GM19238 (cell line): Measurements from ENCODE around the gene RAC2.

Source experiments
- DNase-seq: peaks from one replicate; pipeline ENCODE4 v3.0.0; 2011; ENCODE audit warnings: low spot score; ENCODE audit not compliant: insufficient read length

The RAC2 gene

DNA sequence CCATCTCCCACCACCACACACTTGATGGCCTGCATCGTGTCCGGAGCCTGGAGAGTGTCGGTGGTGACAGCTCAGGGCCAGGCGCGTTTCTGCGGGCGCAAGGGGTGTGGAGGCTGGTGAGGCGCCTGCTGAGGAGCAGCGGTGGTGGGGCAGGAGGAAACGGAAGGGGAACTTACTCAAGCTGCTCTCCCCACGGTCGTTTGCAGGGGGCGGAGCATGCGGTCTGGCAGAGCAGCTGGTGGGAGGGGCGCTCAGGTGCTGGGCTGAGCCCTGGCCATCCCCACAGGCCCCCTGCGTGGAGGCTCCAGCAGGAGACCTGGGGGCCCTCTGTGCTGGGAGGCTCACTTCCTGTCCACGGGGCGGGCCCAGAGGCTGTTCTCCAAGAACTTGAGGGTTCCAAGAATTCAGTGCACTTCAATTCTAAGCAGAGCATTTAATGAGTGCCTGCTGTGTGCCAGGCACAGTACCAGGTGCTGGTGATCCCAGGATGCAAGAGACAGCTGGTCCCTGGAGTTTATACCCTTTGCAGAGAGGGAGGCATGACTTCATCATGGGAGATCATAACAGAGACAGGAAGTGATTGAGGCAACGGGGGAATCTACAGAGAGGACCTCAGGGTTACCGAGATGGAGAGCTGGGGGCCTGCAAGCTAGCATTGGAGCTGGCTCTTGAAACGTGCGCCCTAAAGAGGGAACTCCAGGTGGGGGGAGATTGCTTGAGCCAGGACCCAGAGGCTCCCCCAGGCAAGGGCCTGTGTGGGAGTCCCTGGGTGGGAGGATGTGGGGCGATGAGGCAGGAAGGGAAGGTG lies at the start of gene RAC2:
Gene RAC2 (minus strand): TSS at position 156 of the 808 bp plus-strand sequence. CDS start 121 bp downstream, at position 35.
- DNase-seq: peak; percentile 79

DNA sequence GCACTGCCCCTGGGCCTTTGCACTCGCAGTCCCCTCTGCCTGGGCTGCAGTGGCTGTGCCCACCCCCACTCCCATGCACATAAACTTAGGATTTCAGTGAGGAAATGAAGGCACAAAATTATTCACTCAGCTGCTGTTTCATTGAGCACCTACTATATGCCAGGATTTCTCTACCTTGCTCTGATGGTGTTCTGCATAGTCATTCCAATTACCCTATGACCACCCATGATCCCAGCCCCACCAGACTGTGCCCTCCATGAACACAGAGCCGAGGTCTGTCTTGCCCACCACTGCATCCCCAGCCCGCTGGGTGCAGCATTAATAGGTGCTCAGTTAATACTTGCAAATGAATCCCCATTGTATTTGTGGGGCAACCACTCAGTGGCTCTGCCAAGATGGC lies 49.1 kb upstream of the RAC2 start:
- DNase-seq: no peak

DNA sequence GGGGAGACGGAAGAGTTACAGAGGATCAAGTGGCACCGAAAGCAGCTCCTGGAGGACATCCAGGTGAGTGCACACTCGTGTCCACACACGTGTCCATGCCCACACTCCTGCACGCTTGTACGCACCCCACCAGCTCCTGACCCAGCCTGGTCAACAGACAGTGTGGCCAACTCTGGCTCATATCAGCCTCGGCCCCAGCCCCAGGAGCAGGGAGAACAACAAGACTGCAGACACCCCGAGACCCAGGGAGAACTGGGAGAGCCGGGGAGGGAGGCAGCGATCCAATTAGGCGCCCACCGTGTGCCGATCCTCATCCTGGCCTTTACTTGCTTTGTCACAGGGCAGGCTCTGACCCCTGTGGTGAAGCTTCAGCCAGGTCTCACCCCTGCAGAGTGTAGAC lies 48.6 kb upstream of the RAC2 start:
- DNase-seq: no peak

DNA sequence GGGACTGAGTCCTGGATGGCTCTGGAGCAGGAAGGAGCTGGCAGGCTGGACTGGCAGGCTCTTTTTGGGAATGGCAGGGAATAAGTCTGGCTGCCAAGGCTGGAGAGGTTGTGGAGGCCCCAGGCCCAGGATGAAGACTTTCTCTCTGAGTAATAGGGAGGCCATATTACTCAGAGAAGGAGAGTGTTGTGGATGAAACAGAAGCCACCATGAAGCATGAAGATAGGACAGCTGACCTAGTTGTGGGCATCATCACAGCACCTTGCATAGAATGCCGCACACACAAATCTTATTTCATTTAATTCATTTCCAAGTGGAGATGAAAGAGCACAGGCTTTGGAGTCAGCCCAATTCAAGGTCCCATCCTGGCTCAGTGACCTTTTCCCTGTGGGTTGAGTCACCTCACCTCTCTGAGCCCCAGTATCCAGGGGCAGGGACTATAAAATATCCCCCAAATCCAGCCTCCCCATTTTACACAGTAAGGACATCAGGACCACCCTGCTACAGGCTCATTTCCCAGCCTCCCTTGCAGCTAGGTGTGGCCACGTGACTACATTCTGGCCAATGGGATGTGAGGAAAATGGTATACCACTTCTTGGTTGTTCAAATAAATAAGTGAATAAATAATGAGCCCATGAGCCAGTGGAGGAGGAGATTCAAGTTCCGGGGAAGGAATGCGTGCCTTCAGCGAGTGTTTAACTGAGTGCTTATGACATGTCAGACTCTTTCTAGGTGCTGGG lies 47.7 kb upstream of the RAC2 start:
- no peak for DNase-seq

DNA sequence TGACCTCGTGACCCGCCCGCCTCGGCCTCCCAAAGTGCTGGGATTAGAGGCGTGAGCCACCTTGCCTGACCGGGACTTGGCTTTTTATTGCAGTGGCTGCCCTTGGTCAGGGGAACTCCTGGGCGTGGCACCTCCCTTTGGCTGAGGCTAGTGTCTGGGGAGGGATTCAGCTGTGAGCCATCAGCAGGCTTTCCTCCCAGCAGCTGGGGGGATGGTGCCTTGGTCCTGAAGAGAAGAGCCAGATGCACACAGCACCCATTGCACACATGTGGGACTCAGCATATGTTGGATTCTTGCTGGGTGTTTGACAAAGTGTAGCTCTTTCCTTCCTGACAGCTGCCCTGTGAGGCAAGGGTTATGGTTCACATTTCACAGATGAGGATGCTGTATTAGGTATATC lies 46.7 kb upstream of the RAC2 start:
- no peak for DNase-seq

DNA sequence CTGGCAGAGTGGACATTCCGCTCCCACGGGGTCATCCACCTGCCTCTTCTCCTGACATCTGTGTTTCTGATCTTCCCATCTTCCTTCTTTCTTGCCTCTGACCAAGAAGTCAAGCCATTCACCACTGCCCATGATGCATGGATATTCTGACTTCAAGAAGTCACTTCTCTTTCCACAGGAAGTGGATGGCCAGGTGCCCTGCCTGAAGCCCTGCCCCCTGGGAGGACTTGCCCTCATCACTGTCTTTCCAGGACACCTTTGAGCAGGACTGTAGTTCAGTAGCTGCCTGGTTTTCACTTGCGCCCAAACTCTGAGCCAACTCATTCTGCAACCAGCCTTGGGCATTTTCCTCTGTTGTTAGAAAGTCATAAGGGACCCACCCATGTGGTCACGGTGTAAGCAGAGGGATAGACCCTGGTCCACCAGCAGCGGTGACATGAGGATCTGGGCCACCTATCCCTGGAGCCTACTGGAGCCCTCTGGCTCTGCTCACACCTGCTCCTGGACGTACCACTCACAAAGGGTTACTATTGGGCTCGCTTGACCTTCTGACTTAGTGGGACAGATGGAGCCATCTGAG lies 45.2 kb upstream of the RAC2 start:
- no peak for DNase-seq

DNA sequence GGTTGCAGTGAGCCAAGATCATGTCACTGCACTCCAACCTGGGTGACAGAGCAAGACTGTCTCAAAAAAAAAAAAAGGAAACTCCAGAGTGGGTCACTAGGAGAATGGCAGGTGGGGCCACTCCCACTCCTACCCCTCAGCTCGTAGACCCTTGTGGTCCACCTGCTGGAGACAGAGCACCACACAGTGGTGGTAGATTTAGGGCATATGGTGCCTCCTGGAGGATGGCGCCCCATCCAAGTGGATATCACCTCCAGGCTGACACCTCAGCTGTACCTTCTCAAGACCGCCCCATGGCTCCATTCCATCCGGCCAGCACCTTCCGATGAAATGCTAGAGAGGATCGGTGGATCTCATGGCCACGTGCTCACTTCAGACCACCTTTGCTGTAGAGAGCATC lies 44.5 kb upstream of the RAC2 start:
- no peak for DNase-seq

DNA sequence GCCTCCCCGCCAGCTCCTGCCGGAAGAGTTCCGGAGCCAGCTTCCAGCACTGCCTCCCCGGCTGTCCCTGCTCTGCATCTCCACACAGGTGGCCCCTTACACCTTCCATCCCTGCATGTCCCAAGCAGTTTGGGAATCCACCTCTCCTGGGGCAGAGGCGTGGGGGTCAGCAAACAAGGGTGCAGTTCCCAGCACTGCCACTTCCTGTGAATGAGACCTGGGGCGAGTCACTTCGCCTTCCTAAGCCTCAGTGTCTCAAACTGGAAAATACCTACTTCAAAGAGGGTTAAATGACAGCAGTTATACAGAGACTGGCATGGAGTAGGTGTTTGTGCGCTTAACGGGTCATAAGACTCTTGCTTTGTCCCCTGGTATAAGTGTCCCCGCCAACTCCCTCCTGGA lies 43.5 kb upstream of the RAC2 start:
- DNase-seq: no peak

DNA sequence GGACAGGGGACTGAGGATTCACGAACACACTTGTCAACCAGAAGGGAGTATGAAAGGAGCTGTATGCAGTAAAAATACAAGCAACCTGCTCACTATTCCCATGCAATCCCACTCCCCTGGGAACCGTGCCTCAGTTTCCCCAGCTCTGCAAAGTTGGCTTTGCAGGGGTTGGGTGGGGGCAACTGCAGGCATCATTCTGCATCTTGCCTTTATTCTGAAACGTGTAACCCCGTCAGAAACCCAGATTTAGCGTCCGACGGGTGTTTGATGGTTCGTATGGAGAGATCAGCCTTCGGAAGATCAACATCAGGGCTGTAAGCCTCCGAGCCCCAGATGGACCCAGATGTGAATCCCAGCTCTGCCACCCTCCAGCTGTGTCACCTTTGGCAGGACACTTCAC lies 41.9 kb upstream of the RAC2 start:
- no peak for DNase-seq

DNA sequence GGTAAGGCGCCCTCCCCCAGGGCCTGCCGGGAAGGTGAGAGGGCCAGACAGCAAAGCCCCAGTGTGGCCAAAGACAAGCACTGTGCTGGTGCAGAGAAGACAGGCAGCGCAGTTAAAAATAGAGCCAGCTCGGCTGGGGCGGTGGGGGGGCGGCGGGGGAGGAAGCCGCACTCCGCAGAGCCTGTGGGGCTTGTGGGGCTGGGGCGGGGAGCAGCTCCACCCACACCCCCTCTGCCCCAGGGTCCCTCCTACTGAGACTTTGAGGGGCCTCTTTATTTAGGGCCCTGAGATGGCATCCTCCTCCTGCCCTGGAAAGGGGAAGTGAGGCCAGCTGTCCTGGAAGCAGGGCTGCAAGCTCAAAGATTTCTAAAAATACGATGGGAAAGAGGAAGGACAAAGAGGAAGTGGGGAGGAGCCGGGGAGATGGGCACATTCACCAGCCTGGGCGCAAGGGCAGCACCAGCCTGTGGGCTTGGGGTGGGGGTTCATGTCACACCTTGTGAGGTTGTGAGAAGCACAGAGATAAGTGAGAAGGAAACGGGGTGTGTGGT lies 40.8 kb upstream of the RAC2 start:
- peak; percentile 69 for DNase-seq

DNA sequence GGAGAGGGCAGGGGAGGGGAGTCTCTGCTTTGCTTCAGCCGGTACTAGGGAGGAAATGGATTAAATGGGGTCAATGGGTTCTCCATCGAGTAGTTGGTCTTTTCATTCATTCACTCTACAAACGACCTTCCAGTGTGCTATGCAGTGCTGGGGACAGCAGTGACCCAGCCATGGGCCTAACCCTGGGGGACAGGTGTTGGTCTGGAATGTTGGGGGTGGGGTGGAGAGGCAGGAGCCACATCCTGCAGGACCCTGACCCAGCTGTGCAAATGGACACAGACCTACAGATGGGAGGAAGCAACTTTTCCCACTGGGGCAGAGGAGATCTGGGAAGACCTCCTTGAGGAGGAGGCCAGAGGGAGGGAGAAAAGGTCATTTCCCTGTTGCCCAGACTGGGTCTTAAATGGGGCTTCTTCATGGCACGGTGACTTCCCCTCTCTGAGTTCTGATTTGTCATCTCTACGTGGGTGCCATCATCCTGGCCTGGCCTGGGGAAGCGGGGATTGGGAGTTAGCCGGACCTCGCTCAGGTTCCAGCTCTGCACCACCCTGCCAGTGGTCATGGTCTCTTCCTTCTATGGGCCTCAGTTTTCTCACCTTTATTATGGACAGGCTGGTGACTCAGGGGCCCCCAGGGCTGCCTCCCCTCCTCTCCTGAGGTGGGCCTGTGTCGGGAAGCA lies 40.2 kb upstream of the RAC2 start:
- DNase-seq: no peak

DNA sequence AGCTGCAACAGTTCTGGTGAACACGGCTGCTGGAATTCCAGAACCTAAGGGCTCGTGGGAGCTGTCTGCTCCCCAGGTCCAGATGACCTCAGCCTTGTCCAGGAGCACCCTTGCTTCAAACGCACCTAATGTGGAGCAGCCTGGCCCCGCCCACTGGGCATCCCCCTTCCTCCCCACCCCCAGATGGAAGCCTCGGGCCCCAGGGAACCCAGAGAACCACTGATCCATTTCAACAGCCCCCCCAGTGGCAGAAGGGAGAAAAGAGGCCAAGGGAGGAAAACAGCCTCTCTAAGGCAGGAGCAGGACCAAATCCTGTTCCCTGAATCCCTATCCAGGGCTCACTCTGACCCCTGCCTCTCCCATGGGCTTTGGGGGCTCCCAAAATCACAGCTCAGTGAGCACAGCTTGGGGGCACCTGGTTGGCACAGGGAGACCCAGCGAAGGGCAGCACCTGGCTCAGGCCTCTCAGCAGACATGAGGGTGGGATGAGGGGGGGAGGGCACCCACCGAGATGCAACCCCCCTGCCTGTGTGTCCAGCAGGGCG lies 39.4 kb upstream of the RAC2 start:
- DNase-seq: peak; percentile 71

DNA sequence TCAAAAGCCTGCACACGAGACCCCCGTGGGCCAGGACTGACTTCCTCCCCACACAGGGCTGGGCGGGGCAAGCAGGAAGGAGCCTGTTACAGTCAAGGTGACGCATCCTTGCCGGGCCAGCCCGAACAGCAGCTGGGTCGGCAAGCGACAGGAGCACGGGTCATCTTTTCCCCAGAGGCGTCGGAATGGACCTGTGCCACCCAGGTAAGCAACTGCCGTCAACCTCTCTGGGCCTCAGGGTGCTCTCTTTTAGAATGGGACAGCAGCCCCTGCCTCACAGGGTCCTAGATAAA lies 38.3 kb upstream of the RAC2 start, which contains the start of gene CYTH4:
Gene CYTH4 (plus strand): TSS at position 124 of the 293 bp plus-strand sequence. CDS start 62 bp downstream, at position 186.
- DNase-seq: peak; percentile 75

DNA sequence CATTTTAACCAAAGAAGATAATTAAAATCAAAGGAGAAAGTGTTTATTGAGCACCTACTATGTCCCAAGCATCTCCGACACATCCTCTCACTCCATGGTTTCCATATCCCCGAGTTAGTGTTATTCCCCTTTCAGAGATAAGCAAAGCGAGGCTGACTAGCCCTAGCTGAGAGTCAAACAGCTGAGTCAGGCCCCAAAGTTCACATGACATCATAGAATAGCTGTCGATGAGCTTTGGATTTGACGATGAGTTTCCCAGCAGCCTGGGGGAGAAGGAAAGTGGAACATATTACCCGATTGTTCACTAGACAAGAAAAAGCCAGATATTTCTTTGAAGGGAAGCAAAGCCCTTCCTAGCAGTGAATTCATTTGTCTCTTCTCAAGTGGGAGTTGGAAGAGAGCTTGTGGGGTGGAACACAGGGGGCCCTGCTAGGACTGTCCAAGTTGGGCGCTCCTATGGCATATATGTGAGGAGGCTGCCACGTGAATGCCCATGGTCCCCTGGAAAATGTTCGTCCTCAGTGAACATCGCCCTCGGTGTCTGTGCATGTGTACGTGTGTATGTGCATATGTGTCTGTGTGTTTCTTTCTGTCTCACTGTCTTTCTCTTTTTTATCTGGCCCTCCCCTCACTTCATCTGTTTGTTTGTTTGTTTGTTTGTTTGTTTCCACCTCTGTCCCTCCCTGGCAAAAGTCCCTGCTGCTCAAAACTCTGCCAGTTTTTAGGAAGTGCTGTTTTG lies 37.7 kb upstream of the RAC2 start:
- no peak for DNase-seq

DNA sequence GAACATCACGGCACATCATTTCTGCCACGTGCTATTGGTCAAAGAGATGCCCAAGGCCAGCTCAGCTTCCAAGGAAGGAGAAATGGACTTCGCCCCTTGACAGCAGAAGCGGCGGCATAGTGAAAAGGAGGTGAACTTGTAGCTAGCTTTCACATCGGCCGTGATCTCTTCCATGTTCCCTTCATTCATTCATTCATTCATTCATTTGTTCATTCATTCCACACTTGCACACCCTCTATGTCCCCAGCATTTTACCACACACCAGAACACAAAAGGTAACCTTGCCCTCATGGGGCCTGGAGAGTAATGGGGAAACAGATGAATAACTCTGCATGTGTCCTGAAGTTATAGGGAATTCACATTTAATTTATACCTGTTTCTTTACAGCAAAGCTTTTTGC lies 37.1 kb upstream of the RAC2 start:
- DNase-seq: no peak

DNA sequence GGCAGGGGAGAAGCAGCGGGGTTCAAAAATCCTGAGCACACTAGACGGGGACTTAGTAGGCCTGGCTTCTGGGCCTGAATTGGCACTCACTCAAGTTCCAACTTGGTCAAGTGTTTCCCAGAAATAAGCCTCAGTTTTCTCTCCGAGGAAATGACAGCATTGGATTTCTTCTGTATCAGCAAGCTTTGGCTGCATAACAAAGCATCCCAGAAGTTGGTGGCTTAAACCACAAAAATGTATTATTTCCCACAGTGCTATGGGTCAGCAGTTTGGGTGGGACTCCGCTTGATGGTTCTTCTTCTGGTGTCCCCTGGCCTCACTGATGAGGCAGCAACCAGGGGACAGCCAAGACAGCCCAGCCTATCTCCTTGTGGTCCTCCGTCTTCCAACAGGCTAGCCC lies 36.6 kb upstream of the RAC2 start:
- DNase-seq: no peak

DNA sequence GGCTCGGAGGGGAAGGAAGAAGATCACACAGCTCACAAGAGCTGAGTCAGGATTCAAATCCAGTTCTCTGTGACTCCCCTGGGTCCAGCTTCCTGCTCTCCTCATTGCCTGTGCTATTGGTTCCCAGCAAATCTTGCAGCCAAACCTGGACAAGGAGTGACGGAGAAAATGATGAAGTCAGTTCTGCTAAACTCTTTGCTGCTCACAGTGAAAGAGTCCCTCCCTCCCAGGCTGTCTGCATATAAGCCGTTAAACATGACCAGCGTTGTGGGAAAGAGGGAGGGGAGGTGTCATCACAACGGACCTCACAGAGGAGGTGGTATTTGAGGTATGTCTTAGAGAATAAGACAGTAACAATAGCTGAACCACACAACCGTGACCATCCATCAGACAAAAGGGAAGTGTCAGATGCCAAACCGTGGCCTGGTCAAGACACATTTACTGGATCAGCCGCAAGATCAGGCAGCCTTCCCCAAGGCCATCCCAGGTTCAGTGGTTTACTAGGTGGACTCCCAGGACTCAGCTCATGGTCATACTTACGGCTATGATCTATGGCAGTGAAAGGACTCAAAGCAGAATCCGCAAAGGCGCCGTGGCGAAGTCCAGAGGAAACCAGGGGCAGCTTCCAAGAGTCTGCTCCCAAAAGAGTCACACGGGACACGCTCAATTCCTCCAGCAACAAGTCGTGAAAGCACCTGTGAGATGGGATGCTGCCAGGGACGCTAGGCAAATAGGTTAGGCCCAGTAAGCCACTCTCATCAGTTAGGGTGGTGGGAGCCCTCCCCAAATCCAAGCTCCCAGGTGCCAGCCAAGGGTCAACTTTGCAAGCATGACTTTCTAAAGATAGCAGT lies 35.5 kb upstream of the RAC2 start:
- DNase-seq: no peak

DNA sequence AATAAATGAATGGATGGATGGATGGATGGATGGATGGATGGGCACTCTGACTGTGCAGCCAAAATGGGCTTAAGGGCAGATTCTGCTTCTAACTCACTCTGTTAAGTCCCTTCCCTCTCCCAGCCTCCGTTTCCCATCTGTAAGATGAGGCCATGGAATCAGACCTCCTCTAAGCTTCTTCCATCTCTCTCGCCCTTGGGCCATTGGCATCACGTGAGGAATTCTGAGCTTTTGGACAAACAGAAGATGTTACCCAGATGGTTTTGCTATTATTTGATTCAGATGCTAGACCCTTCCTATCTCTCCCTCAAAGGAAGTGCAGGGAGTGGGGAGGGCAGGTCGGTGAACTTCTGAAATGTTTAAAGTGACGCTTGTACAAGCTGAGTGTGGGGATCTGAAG lies 34.2 kb upstream of the RAC2 start:
- DNase-seq: no peak

DNA sequence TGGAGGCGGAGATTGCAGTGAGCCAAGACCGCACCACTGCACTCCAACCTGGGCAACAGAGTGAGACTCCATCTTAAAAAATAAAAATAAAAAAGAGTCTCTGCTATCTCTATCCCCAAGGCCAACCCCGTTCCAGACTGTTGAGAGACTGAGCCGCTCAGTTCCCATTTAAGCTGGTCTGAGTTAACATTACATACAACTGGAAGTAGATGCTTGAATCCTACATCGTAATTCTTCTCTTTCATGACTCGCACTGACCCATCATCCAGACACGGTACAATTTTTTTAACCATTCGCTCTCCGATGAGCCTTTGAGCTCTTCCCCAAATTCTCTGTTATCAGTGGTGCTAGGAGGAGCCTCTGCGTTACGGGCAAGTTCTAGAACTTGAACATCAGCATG lies 33.3 kb upstream of the RAC2 start:
- no peak for DNase-seq

DNA sequence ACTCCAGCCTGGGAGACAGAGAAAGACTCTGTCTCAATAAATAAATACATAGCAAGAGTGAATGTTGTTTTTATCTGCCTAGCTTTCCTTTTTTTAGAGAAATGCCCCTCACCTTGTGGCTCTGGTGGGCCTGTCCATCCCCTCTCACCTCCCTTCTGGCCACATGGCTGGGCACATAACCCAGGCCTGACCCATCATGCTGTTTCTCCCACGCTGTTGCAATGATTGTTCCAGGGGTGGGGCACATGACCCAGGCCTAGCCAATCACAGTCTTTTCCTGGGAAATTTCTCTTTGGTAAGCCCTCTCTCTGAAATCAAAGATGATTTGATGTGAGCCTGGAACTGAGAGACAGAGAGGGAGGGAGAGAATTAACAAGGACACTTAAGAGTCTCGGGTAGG lies 32.7 kb upstream of the RAC2 start:
- no peak for DNase-seq
